MCF 10A (cell line): ENCODE measurements around the gene FOXP4. TPM values are rescaled to one million over a fixed set of nuclear protein-coding genes. Genes with fewer than 3 reads are reported as not detected.
A peak's percentile ranks its signal among the peaks of the same experiment; 100 is the strongest.

ENCODE experiments used
- BruUV-seq: library from RNA; stranded (reverse); fragments of 400-500 nt; replicated peaks from 2 replicates; lab custom pipeline; 2021; lab: Mats Ljungman, UMichigan
- CTCF ChIA-PET: fragments of 300-600 bp; sonication (Branson Sonifier 250); formaldehyde crosslinking; extraction: SDS; loops from one replicate; lab custom pipeline; 2021; ENCODE audit warnings: antibody characterized with exemption, inconsistent platforms; lab: Yijun Ruan, JAX
- POLR2A ChIA-PET: fragments of 300-600, 350-650 bp; sonication (Branson Sonifier 250); formaldehyde crosslinking; extraction: SDS; loops from one replicate; lab custom pipeline; 2020; ENCODE audit warnings: antibody characterized with exemption, inconsistent platforms; lab: Yijun Ruan, JAX
- DNase-seq: peaks from one replicate; pipeline ENCODE4 v3.0.0-alpha.2; 2018; ENCODE audit not compliant: unreplicated experiment
- H3K27ac Mint-ChIP-seq: one replicate; pipeline ENCODE4 v1.8.0; 2022; ENCODE audit warnings: mild to moderate bottlenecking, low read depth, mixed read lengths; ENCODE audit not compliant: unreplicated experiment
- H3K27me3 Mint-ChIP-seq: one replicate; pipeline ENCODE4 v1.8.0; 2022; ENCODE audit warnings: mixed read lengths; ENCODE audit not compliant: insufficient read depth, unreplicated experiment
- H3K36me3 Mint-ChIP-seq: one replicate; pipeline ENCODE4 v1.8.0; 2022; ENCODE audit warnings: mild to moderate bottlenecking, moderate library complexity, mixed read lengths; ENCODE audit not compliant: insufficient read depth, unreplicated experiment
- H3K4me1 Mint-ChIP-seq: one replicate; pipeline ENCODE4 v1.8.0; 2022; ENCODE audit warnings: mixed read lengths; ENCODE audit not compliant: insufficient read depth, unreplicated experiment
- H3K4me3 Mint-ChIP-seq: one replicate; pipeline ENCODE4 v1.8.0; 2022; ENCODE audit warnings: mild to moderate bottlenecking, moderate library complexity, mixed read lengths; ENCODE audit not compliant: unreplicated experiment
- H3K9me3 Mint-ChIP-seq: one replicate; pipeline ENCODE4 v1.8.0; 2022; ENCODE audit warnings: mixed read lengths; ENCODE audit not compliant: unreplicated experiment
- CTCF ChIP-seq: fragments of 200-600 bp; IDR thresholded peaks from one replicate; pipeline ENCODE4 v1.8.0; 2022; ENCODE audit warnings: antibody characterized with exemption, mild to moderate bottlenecking; ENCODE audit not compliant: unreplicated experiment
- intact Hi-C: fragments of 100-400 bp; cut with micrococcal nuclease; formaldehyde crosslinking; loops from 2 replicates; pipeline ENCODE4 v1.14.1; 2022
- total RNA-seq: library from RNA; stranded (reverse); gene quantifications from 2 replicates; pipeline ENCODE4 v1.2.3, GENCODE V29; 2022

FOXP4 gene
- total RNA-seq, 1 experiment from 2014 or later, result 16.5 TPM

GRCh38 chr6:41635365-41635764 lies 89.2 kb downstream of the FOXP4 start:
- POLR2A ChIA-PET, result interaction anchor here (2.0 to 3.5 kb wide), 3 partner anchors 9 to 151 kb away, joined by 7 to 42 read pairs (median 7); partner anchors contain the start of gene TOMM6
- H3K27ac Mint-ChIP-seq, result no peak overlapping the region
- H3K4me3 Mint-ChIP-seq, result no peak overlapping the region
- intact Hi-C loops, result no loop called here
- H3K9me3 Mint-ChIP-seq, result no peaks in the 10 kb centered on the region
- CTCF ChIA-PET, result interaction anchor here (0.6 to 2.3 kb wide), 2 partner anchors 9 to 466 kb away, joined by 3 to 14 read pairs; no protein-coding TSS in a partner anchor
- TF ChIP-seq CTCF, result no peak
- no peaks in the 10 kb centered on the region for H3K27me3 Mint-ChIP-seq
- BruUV-seq, result no TSS peak
- H3K4me1 Mint-ChIP-seq, result peaks cover 6% of the 10 kb centered on the region
- DNase-seq, result no peak
- H3K36me3 Mint-ChIP-seq, result peaks cover 12% of the 10 kb centered on the region

- BruUV-seq, result no TSS peak
- peak overlapping the region; percentile 86 for H3K4me3 Mint-ChIP-seq
- TF ChIP-seq CTCF, result no peak
- peaks cover 6% of the 10 kb centered on the region for H3K4me1 Mint-ChIP-seq
- H3K27ac Mint-ChIP-seq, result peak overlapping the region; percentile 77
- POLR2A ChIA-PET, result interaction anchor here (0.6 to 3.5 kb wide), 11 partner anchors 10 to 172 kb away, joined by 3 to 42 read pairs (median 4); partner anchors contain the start of genes FRS3 and TOMM6
- no peaks in the 10 kb centered on the region for H3K27me3 Mint-ChIP-seq
- H3K36me3 Mint-ChIP-seq, result peaks cover 13% of the 10 kb centered on the region
- peak; percentile 84 for DNase-seq
- no peaks in the 10 kb centered on the region for H3K9me3 Mint-ChIP-seq
- intact Hi-C loops, result no loop called here
- CTCF ChIA-PET, result interaction anchor here (0.6 to 2.3 kb wide), 11 partner anchors 10 to 742 kb away, joined by 3 to 14 read pairs (median 4); partner anchors contain the start of gene TOMM6
These were observed 90.6 kb downstream of the FOXP4 start for GRCh38 chr6:41636833-41637193.

GRCh38 chr6:41637194-41638001 lies 91.2 kb downstream of the FOXP4 start:
- intact Hi-C loops, result no loop called here
- TF ChIP-seq CTCF, result no peak
- Mint-ChIP-seq H3K27me3 (no peaks in the 10 kb centered on the region), H3K4me1 (peaks cover 6% of the 10 kb centered on the region), H3K36me3 (peaks cover 13% of the 10 kb centered on the region), H3K4me3 (peak overlapping the region; percentile 86), H3K27ac (peak overlapping the region; percentile 83), H3K9me3 (no peaks in the 10 kb centered on the region)
- CTCF ChIA-PET, result interaction anchor here (0.6 to 2.3 kb wide), 7 partner anchors 10 to 741 kb away, joined by 3 to 14 read pairs (median 4); partner anchors contain the start of gene TOMM6
- DNase-seq, result peak; percentile 51
- BruUV-seq, result TSS peak; percentile 49
- POLR2A ChIA-PET, result interaction anchor here (0.6 to 3.5 kb wide), 10 partner anchors 9 to 149 kb away, joined by 3 to 42 read pairs (median 5); partner anchors contain the start of genes FRS3 and TOMM6
